NCI-H2196 treated with DMSO at 0.1 percent for 48 hours (cell line): Measurements from ENCODE around the gene TMEM221.

Source experiments
- DNase-seq: peaks from one replicate; lab custom pipeline; 2025; ENCODE audit not compliant: unreplicated experiment; lab: John Stamatoyannopoulos, UW

Gene TMEM221

DNA sequence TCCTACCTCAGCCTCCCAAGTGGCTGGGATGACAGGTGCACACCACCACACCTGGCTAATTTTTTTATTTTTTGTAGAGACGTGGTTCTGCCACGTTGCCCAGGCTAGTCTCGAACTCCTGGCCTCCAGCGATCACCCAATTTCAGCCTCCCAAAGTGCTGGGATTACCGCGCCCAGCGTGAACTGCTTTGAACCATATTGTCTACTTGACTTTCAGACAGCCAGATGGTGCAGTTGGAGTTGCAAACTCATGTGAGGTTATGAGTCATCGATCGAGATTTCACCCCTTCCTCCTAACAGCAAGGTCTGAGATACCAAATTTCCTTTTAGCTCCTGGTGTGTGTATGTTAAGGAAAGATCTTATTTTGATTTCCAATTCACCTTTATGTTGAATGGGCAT is 24.6 kb upstream of the TMEM221 start:
- DNase-seq: no peak

DNA sequence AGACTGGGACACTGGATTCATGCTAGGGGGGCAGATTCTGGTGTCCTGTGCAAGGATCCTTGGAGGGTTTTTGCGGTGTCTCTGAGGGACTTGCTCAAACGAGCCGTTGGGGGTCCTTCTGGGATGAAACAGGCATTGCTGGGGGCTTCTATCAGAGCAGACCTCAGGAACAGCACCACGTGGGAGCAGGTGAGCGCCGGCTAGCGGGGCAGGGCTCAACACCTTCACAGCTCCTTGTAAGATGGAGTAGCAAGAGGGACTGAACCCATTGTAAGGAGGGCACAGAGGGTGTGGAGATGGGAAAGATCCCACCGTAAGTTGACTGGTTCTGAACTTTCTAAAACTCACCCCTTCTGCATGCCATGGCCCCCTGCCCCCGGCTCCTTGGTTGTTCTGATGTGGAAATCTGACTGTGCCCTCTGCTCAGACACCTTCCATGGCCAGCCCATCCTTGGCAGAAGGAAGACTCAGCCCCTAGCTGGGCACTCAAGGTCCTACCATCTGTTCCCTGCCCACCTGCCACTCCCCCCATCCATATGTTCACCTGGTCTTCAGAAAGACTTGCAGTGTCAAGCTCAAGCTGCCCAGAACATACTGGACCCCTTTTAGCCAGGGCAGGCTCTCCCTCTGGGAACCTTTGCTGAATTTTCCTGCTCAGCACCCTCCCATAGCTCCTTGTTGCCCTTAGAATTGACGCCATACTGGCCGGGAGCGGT is 23.1 kb upstream of the TMEM221 start:
- DNase-seq: no peak

DNA sequence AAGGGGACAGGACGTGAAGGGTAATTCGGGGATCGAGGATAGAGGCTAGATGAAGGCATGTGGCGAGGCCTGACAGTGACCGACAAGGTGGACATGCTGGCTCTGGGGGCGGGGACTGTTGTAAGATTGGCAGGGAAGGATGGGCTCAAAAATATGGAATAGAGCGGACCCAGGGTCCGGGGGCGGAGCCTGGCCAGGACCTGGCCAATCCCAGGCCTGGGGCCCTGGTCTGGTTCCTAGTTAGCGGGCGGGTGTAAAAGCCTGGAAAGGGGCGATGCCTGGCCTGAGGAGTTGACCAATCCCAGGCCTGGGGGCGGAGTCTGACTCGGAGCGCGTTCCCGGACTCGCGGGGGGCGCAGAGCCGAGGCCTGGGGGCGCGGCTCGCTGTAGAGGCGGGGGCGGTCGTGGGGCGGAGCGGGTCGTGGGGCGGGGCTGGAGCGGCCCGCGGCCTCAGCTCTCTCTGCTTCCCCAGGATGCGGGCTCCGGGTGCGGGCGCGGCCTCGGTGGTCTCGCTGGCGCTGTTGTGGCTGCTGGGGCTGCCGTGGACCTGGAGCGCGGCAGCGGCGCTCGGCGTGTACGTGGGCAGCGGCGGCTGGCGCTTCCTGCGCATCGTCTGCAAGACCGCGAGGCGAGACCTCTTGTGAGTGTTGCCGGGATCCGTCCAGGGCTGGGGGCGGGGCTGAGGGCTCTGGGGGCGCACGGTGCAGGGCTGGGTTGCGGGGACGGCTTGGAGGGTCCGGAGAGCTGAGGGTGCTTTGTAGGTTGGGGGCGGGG is 21.8 kb upstream of the TMEM221 start, which contains the start of gene SLC27A1:
Gene SLC27A1, plus strand, starts transcription at position 457 of the 774 bp plus-strand sequence. Its CDS starts 17 bp downstream, at position 474.
- DNase-seq: peak; percentile 98

DNA sequence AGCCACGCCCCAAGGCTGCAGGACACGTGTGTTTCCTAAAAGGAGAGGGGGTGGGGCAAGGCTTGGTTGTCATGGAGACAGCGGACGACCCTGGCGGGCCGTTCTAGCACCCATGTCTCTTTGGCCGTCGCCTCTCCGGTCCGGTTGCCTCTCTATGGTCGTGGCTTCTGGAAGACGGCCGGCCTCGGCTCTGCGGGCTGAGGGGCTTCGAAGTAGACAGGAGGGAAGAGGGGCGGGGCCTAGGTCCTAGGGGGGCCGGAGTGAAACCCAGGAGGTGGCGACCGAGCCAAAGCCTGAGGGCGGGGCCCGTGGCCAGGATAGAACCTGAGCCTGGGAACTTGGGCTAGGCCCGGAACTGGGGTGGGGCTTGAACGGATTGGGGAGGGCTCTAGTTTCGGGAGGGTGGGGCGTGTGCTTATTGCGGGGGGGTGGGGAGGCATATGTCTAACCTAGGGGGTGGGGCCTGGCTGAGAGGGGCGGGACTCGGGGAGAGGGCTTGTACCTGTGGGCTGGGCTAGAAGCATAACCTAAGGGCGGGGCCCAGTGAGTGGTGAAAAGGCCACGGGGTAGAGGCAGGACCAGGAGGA is 21.1 kb upstream of the TMEM221 start:
- DNase-seq: peak; percentile 96

DNA sequence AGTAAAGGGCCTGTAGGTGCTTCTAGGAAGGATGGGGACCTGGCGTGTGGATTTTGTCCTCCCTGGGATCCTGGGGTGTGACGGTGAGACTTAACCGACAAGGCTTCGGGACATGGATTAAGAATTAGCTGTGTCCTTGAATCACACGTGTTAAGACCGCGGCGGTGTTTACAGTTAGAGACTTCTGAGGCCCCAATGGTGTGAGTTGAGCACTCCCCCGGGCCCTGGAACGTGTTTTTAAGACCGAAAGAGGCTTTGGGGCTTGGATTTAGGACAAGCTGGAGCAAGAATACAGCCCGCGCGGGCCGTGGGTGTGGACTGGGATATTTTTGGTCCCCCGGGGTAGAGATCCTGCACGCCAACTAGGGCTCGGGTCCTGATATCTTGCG is 20.6 kb upstream of the TMEM221 start:
- no peak for DNase-seq

DNA sequence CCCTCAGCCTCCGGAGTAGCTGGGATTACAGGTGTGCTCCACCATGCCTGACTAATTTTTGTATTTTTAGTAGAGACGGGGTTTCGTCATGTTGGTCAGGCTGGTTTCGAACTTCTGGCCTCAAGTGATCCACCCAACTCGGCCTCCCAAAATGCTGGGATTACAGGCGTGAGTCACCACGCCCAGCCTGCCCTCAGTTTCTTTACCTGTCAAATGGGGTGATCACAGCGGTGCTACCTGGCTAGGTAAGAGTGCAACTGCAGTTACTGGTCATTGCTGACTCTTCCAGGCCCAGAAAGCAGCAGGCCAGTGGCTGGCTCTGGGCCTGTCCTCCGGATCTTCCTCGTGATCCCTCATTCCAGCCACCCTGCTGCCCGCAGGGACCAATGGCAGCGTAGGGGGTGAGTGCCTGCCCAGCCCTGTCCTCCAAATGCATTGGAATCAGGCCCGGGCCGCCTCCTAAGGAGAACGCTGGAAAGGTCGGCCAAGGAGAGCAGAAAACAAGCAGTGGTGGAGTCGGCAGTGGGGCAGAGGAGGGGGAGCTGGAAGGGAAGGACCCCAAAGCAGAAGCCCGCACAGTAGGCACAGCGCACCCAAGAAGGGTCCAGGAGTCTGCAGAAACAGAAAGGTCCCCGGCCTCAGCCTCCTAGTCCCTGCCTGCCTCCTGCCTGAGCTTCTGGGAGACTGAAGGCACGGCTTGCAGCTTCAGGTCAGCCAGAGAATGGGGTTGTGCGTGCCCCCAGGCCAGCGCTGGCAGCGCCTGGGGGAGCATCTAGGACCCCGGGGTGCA is 20.0 kb upstream of the TMEM221 start:
- DNase-seq: no peak

DNA sequence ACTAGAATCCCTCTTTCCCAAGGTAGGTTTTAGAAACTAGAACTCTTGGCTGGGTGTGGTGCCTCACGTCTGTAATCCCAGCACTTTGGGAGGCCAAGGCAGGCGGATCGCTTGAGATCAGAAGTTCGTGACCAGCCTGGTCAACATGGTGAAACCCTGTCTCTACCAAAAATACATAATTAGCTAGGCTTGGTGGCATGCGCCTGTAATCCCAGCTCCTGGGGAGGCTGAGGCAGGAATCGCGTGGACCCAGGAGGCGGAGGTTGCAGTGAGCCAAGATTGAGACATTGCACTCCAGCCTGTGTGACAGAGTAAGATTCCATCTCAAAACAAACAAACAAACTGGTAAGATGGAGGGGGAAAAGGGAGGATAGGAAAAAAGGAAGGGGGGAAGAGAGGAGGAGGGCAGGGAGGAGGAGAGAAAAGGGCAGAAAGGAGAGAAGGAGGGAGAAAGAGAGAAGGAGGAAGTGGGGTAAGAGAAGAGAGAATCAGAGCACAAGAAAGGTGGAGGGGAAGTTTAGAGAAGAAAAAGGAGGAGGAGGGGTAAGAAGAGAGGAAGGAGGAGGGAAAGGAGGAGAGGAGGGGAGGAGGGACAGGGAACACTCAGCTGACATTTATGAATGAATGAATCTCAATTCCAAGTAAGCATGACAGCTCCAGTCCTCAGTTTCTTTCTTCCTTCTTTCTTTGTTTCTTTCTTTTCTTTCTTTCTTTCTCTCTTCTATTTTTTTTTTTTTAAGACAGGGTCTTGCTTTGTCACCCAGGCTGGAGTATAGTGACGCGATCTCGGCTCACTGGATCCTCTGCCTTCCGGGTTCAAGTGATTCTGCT is 19.2 kb upstream of the TMEM221 start:
- DNase-seq: no peak

DNA sequence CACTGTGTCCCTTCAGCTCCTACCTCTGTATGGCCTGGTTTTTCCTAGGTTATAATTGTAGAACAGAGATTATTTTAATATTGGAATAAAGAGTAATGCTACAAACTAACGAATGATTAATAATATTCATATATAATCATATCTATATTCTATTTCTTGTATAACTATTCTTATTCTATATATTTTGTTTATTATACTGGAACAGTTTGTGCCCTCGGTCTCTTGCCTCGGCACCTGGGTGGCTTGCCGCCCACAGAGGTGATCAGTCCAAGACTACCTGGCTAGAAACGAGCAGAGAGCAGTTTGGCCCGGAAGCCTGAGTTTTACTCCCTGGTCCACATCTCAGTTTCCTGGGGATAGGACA is 18.0 kb upstream of the TMEM221 start:
- no peak for DNase-seq

DNA sequence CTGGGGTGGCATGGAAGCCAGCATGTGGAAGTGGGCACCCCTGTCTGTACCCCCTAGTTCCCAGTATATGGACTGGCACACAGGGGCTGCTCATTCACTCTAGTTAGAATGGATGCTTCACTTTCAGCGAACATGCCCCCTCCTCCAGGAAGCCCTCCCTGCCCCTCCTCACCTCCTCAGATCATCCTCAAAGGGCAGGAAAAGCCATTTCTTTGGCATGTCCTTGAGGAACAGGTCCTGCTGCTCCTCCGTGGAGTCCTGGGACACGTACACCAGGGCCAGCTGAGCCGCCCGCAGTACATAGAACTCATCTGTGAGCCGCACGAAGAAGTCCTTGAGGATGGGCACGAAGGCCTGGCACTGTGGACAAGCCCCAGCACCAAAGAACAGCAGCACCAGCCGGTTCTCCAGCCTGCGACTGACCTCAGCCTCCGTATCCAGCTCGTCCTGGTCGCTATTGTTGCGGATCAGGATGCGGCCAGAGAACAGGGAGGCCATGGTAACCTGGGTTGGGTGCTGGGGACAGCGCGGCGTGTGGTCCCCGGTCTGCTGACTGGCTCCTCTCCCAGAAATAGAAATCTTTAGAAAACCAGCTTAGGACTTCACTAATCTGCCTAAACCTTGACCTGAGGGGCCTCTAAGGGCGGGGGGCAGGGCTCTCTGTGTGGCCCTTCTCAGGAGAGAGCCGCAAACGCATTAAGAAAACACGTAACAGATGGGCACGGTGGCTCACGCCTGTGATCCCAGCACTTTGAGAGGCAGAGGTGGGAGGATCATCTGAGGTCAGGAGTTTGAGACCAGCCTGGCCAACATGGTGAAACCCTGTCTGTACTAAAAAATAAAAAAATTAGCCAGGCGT is 12.1 kb upstream of the TMEM221 start, which contains the start of gene NXNL1:
Gene NXNL1, minus strand, starts transcription at position 555 of the 859 bp plus-strand sequence. Its CDS starts 57 bp downstream, at position 498.
- no peak for DNase-seq

DNA sequence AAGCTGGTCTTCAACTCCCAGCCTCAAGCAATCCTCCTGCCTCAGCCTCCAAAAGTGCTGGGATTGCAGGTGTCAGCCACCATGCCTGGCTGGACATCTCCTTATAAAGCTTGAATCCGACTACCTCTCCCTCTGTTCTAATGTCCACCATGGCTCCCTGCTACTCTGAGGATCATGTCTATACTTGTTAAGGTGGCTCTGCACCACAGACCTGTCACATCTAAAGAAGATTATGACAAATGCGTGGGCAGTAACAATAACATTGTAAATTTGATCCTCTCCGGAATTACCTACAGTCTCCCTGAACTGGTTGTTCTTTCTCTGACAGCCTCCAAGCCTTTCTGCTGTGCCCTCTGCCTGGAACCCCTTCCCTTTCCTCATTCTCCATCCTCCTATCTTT is 10.5 kb upstream of the TMEM221 start:
- no peak for DNase-seq

DNA sequence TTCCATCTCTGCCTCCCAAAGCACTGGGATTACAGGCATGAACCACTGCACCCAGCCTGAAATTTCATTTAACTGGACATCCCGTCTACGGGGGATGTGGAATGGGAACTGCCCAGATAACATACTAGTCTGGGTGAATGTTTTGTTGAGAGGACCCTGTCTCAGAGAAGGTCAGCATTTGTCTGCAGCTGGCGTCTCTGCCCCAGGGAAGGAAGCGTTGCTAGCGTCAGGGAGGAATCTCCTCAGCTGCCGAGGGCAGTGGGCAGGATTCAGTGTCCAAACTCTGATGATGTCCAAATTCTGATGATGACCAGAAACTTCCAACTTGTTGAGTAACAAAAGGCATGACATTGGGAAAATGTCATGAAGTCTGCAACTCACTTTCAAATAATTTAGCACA is 9.1 kb upstream of the TMEM221 start:
- no peak for DNase-seq

DNA sequence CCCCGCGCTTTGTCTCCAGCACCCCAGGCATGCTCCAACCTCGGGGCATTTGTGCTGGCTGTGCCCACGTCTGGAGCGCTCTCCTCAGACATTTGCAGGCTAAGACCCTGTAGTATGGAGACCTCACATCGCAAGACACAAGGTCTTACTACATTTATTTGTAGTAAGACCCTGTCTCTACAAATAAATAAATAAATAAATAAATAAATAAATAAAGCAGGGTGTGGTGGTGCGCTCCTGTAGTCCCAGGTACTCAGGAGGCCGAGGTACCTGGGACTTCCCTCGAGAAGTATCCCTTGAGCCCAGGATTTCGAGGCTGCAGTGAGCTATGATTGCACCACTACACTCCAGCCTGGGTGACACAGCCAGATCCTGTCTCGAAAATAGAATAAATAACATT is 7.7 kb upstream of the TMEM221 start:
- DNase-seq: no peak

DNA sequence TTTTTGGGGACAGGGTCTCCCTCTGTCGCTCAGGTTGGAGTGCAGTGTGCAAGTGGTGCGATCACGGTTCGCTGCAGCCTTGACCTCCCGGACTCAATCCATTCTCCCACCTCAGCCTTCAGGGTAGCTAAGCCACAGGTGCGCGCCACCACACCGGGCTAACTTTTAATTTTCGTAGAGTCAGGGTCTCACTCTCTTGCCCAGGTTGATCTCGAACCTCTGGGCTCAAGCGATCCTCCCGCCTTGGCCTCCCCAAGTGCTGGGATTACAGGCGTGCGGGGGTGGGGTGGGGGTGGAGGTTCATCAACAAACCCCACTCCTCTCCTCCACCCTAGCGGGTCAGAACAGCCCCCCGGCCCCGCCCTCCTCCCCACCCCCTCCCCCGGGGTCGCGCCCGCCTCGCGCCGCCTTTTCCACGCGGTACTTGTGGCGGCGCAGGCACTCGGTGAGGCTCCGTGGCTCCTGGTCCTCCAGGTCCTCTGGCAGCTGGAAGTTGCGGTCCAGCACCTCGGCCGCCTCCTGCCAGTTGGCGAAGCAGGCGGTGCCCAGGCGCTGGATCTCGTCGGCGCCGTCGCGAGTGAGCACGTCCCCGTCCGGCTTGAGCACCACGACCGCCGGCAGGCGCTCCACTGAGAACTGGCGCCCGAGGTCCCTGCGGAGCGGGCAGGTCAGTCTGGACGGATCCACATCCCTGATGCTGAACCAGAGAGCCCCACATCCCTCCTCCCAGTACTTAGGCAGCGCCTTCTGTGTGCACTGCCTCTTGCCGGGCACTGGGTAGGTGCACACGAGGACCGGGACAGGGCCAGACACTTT is 7.0 kb upstream of the TMEM221 start:
- no peak for DNase-seq

DNA sequence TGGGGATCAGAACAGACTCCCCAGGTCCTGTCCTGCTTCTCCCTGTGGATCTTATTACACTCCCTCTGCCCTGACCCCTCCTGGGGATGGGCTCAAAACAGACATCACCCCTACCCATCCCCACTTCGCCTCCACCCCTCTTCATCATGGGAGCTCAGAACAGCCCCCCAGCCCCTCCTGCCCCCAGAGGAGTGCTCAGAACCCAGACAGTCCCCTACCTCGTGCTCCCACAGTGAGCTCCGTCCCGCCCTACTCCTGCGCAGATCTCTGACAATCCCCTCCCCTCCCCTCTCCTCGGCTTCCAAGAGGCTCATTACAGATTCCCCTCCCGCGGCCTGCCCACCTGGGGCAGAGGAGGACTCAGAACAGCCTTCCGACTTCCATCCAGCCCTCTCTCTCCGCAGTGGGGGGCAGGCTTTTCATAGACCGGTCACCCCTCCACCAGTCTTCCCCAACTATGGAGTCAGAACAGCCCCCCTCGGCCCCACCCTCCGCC is 6.2 kb upstream of the TMEM221 start:
- no peak for DNase-seq

DNA sequence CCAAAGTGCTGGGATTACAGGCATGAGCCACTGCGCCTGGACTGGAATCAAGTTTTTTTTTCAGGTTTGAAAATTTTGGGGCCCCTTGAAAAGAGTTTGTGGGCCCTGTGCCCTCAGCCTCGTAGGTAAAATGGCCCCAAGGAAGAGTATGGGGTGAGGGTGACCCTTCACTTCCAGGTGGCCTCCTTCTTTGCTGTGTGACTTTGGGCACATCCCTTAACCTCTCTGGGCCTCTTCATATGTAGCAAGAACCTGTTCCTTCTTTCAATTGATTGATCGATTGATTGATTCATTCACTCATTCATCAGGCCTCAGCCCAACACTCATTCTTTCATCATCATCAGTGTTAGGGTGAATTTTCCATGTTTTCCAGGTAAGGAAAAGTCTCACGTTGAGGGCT is 3.4 kb upstream of the TMEM221 start:
- DNase-seq: no peak

DNA sequence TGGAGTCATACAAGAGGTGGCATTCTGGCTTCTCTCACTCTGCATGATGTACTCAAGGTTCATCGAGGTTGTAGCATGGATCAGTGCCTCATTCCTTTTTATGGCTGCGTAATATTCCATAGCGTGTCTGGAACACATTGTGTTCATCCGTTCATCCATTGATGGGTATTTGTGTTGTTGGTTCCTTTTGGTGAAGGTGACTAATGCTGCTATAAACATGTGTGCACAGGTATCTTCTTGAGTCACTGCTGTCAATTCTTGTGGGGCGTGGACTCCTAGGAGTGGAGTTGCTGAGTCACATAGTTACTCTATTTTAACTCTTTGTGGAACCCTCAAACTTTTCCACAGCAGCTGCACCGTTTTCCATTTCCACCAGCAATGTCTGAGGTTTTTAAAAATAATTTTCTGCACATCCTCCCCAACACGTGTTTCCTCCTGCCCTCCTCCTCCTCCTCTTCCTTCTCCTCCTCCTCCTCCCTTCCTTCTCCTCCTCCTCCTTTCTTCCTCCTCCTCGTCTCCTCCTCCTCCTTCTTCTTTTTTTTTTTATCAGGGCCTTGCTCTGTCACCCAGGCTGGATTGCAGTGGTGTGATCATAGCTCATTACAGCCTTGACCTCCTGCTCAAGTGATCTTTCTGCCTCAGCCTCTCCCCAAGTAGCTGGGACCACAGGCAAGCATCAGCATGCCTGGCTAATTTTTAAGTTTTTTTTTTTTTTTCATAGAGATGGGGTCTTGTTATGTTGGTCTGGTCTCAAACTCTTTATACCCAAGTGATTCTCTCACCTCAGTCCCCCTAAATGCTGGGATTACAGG is 2.0 kb upstream of the TMEM221 start:
- no peak for DNase-seq

DNA sequence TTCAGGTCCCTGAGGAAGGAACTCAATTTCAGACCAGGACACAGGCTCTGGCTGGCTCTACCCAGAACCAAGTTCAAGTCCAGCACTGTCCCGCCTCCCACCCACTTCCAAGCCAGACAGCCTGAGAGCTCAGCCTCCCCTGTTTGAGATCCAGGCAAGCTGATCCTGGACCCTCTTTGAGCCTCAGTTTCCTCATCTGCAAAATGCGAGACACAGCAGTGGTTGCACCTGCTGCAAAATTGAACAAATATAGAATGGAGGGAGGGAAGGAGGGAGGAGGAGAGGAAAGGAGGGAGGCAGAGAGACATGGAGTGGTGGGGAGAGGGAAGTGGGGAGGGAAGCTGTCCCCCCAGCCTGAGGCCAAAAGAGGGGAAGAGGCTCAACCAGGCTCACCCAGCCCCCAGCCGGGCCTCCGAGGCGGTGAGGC is 751 bp downstream of the TMEM221 start:
- no peak for DNase-seq
